ENCODE results near the gene IBA57.
A peak's percentile ranks its signal among the peaks of the same experiment; 100 is the strongest.

The IBA57 gene

GRCh38 chr1:228148196-228148861 is 17.3 kb upstream of the IBA57 start:
- TF ChIP-seq, protein P1, sequence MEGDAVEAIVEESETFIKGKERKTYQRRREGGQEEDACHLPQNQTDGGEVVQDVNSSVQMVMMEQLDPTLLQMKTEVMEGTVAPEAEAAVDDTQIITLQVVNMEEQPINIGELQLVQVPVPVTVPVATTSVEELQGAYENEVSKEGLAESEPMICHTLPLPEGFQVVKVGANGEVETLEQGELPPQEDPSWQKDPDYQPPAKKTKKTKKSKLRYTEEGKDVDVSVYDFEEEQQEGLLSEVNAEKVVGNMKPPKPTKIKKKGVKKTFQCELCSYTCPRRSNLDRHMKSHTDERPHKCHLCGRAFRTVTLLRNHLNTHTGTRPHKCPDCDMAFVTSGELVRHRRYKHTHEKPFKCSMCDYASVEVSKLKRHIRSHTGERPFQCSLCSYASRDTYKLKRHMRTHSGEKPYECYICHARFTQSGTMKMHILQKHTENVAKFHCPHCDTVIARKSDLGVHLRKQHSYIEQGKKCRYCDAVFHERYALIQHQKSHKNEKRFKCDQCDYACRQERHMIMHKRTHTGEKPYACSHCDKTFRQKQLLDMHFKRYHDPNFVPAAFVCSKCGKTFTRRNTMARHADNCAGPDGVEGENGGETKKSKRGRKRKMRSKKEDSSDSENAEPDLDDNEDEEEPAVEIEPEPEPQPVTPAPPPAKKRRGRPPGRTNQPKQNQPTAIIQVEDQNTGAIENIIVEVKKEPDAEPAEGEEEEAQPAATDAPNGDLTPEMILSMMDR (IDR thresholded peaks at IDR 0.05; ENCODE audit: low read depth, low read length), result no peak
- H3K4me3 ChIP-seq (ENCODE audit: low read depth, low read length), result no peak overlapping the region
- DNase-seq (ENCODE audit: low read depth, low spot score), result no peak
- in situ Hi-C loops (cut with HindIII; ENCODE audit: low sequenced_read_pairs), result no loop called here

DNA sequence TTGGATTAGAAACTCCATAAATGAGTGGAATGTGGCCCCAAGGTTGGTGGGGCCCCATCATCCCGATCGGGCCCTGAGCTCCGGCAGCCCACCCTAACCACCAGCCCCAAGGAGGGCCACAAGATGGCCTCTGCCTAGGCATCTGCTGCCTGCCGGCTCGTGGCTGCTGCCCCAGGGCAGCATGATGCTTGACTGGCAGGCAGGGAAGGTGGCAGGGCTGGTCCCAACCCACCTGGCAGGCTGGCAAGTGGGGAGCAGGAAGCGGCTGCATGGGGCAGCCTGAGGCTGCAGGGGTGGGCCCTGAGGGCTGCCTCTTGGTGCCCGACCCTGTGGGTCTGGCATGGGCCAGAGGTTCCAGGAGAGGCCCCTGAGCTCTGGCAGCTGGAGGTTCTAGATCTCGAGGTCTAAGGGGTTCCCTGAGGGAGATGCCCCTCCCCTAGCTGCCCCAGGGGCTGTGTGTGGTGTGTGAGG is 16.6 kb upstream of the IBA57 start:
- TF ChIP-seq, protein P1 (IDR thresholded peaks at IDR 0.05; ENCODE audit: low read depth, low read length), result no peak
- no peak for DNase-seq (ENCODE audit: low read depth, low spot score)
- in situ Hi-C loops (cut with HindIII; ENCODE audit: low sequenced_read_pairs), result no loop called here
- H3K4me3 ChIP-seq (ENCODE audit: low read depth, low read length), result no peak overlapping the region

GRCh38 chr1:228149406-228150119 is 16.0 kb upstream of the IBA57 start, which contains the start of gene GJC2:
GJC2 (plus strand) TSS chr1:228149930; CDS start chr1:228157759, 7,829 bp downstream.
- in situ Hi-C loops (cut with HindIII; ENCODE audit: low sequenced_read_pairs), result no loop called here
- TF ChIP-seq, protein P1 (IDR thresholded peaks at IDR 0.05; ENCODE audit: low read depth, low read length), result no peak
- H3K4me3 ChIP-seq (ENCODE audit: low read depth, low read length), result no peak within 1 kb of the TSS
- DNase-seq (ENCODE audit: low read depth, low spot score), result no peak

- in situ Hi-C loops (cut with HindIII; ENCODE audit: low sequenced_read_pairs), result no loop called here
- TF ChIP-seq, protein P1 (IDR thresholded peaks at IDR 0.05; ENCODE audit: low read depth, low read length), result no peak
- DNase-seq (ENCODE audit: low read depth, low spot score), result no peak
These were observed 15.5 kb upstream of the IBA57 start for GRCh38 chr1:228150120-228150460.

GRCh38 chr1:228150461-228151179 is 15.0 kb upstream of the IBA57 start:
- no peak overlapping the region for H3K4me3 ChIP-seq (ENCODE audit: low read depth, low read length)
- in situ Hi-C loops (cut with HindIII; ENCODE audit: low sequenced_read_pairs), result no loop called here
- peak; percentile 41 for DNase-seq (ENCODE audit: low read depth, low spot score)
- TF ChIP-seq, protein P1 (IDR thresholded peaks at IDR 0.05; ENCODE audit: low read depth, low read length), result no peak

More at GRCh38 chr1:228150120-228150460, 15.5 kb upstream of the IBA57 start:
- H3K4me3 ChIP-seq (ENCODE audit: low read depth, low read length), result no peak overlapping the region

- DNase-seq (ENCODE audit: low read depth, low spot score), result no peak
- in situ Hi-C loops (cut with HindIII; ENCODE audit: low sequenced_read_pairs), result no loop called here
- TF ChIP-seq, protein P1 (IDR thresholded peaks at IDR 0.05; ENCODE audit: low read depth, low read length), result no peak
- H3K4me3 ChIP-seq (ENCODE audit: low read depth, low read length), result no peak overlapping the region
These were observed 14.3 kb upstream of the IBA57 start for GRCh38 chr1:228151180-228151925.

All from astrocyte of the spinal cord (primary cell).